Left colon (tissue), 2 donors: Measurements from ENCODE around the gene GFY. TPM values are rescaled to one million over a fixed set of nuclear protein-coding genes. Genes with fewer than 3 reads are reported as not detected.

Experiments used
- total RNA-seq, 2 donors: library from RNA; stranded (reverse); fragmentation: NEBNext Ultra II Directional; extraction: Animal tissue kit (Norgen Biotek cat#: 25700); gene quantifications; one replicate each; pipeline ENCODE4 v1.2.1, GENCODE V29; 2021
- donor health status: DM: no; HTN: no; CAD: no.
- donor health status: DM: yes; HTN: yes; CAD: no.

Gene GFY
- total RNA-seq, 2 donors from 2014 or later = not detected

Other genes starting within 250 kb of the GFY start
- under 1 TPM; 0.43 to 0.50 TPM for gene SLC6A16, start 100.2 kb upstream of the GFY start, total RNA-seq
- 1 to 10 TPM; 5.6 to 9.6 TPM for gene CD37, start 90.0 kb upstream of the GFY start, total RNA-seq
- 10 to 100 TPM; 11.8 to 18.0 TPM for gene TEAD2, start 63.0 kb upstream of the GFY start, total RNA-seq
- gene DKKL1, start 61.5 kb upstream of the GFY start, total RNA-seq = not detected
- not detected for gene KASH5, start 37.1 kb upstream of the GFY start, total RNA-seq
- gene PTH2, start 1.9 kb upstream of the GFY start, total RNA-seq = not detected
- gene SLC17A7, start 16.1 kb downstream of the GFY start, total RNA-seq = under 1 TPM; 0.24 to 0.81 TPM
- gene PIH1D1, start 26.4 kb downstream of the GFY start, total RNA-seq = 10 to 100 TPM; 62.9 to 74.1 TPM
- 10 to 100 TPM; 24.9 to 31.5 TPM for gene ALDH16A1, start 27.8 kb downstream of the GFY start, total RNA-seq
- gene FLT3LG, start 48.8 kb downstream of the GFY start, total RNA-seq = 1 to 10 TPM; 3.4 to 6.4 TPM
- gene RPL13A, start 62.2 kb downstream of the GFY start, total RNA-seq = 1,000 to 10,000 TPM; 2,164 to 2,325 TPM
- gene RPS11, start 71.0 kb downstream of the GFY start, total RNA-seq = 1,000 to 10,000 TPM; 1,501 to 1,657 TPM
- 100 to 1,000 TPM; 411 to 508 TPM for gene FCGRT, start 87.3 kb downstream of the GFY start, total RNA-seq
- 10 to 100 TPM; 18.2 to 21.7 TPM for gene RCN3, start 102.6 kb downstream of the GFY start, total RNA-seq
- 10 to 100 TPM; 62.8 to 66.4 TPM for gene NOSIP, start 155.2 kb downstream of the GFY start, total RNA-seq
- 10 to 100 TPM; 22.4 to 26.1 TPM for gene PRRG2, start 155.9 kb downstream of the GFY start, total RNA-seq
- gene PRR12, start 165.8 kb downstream of the GFY start, total RNA-seq = 10 to 100 TPM; 20.5 to 26.4 TPM
- gene RRAS, start 214.8 kb downstream of the GFY start, total RNA-seq = 10 to 100 TPM; 41.7 to 76.6 TPM
- 10 to 100 TPM; 60.9 to 62.7 TPM for gene SCAF1, start 216.8 kb downstream of the GFY start, total RNA-seq
- 10 to 100 TPM; 69.0 to 83.1 TPM for gene IRF3, start 240.5 kb downstream of the GFY start, total RNA-seq
- gene BCL2L12, start 240.5 kb downstream of the GFY start, total RNA-seq = 10 to 100 TPM; 13.8 to 14.9 TPM